SW 1271 (cell line): Measurements from ENCODE around the gene SPI1.
A peak's percentile ranks its signal among the peaks of the same experiment; 100 is the strongest.

Source experiments
- DNase-seq, 2 experiments: peaks; one replicate each; lab custom pipeline; 2025; lab: John Stamatoyannopoulos, UW

Gene SPI1

GRCh38 chr11:47388697-47389576 is 10.6 kb upstream of the SPI1 start:
- no peak for DNase-seq

GRCh38 chr11:47387944-47388696 is 9.8 kb upstream of the SPI1 start:
- no peak for DNase-seq

GRCh38 chr11:47384498-47384897 is 6.2 kb upstream of the SPI1 start:
- DNase-seq: no peak

GRCh38 chr11:47383071-47383470 is 4.7 kb upstream of the SPI1 start:
- no peak for DNase-seq

- DNase-seq: no peak
These were observed 1.7 kb upstream of the SPI1 start for GRCh38 chr11:47380078-47380477.

- DNase-seq: no peak
These were observed 970 bp upstream of the SPI1 start for GRCh38 chr11:47379317-47379716.

GRCh38 chr11:47378836-47379170 is 456 bp upstream of the SPI1 start:
- no peak for DNase-seq

- DNase-seq: no peak
These were observed 757 bp downstream of the SPI1 start for GRCh38 chr11:47377571-47378009.

- no peak for DNase-seq
These were observed 1.6 kb downstream of the SPI1 start for GRCh38 chr11:47376525-47377371.

GRCh38 chr11:47376107-47376524 is 2.2 kb downstream of the SPI1 start:
- DNase-seq: no peak

- no peak for DNase-seq
These were observed 2.7 kb downstream of the SPI1 start for GRCh38 chr11:47375546-47376085.

GRCh38 chr11:47375020-47375419 is 3.3 kb downstream of the SPI1 start:
- DNase-seq: no peak

- DNase-seq: no peak
These were observed 3.7 kb downstream of the SPI1 start for GRCh38 chr11:47374720-47375019.

- DNase-seq: peak; percentile 33 to 48
These were observed 4.2 kb downstream of the SPI1 start for GRCh38 chr11:47373876-47374719.

- no peak for DNase-seq
These were observed 5.9 kb downstream of the SPI1 start for GRCh38 chr11:47372422-47372821.

- DNase-seq: no peak
These were observed 8.7 kb downstream of the SPI1 start for GRCh38 chr11:47369676-47370075.

- DNase-seq: no peak
These were observed 12.3 kb downstream of the SPI1 start for GRCh38 chr11:47366020-47366490.

- no peak for DNase-seq
These were observed 16.9 kb downstream of the SPI1 start for GRCh38 chr11:47361419-47361818.

- no peak for DNase-seq
These were observed 18.0 kb downstream of the SPI1 start for GRCh38 chr11:47360341-47360740.

GRCh38 chr11:47359586-47359985 is 18.8 kb downstream of the SPI1 start:
- DNase-seq: no peak

GRCh38 chr11:47359162-47359561 is 19.2 kb downstream of the SPI1 start:
- no peak for DNase-seq
